ENCODE results near the gene ADGRG1.
A peak's percentile ranks its signal among the peaks of the same experiment; 100 is the strongest.

Gene ADGRG1

GRCh38 chr16:57687363-57687929 is 59.0 kb downstream of the ADGRG1 start:
- peak in 1 of 2 donors; percentile 7 for DNase-seq

GRCh38 chr16:57688487-57688986 is 60.1 kb downstream of the ADGRG1 start:
- no peak for DNase-seq

- DNase-seq = no peak
Measured at GRCh38 chr16:57688987-57689761, 60.7 kb downstream of the ADGRG1 start.

- peak; percentile 56 to 73 for DNase-seq
Measured at GRCh38 chr16:57689762-57690558, 61.5 kb downstream of the ADGRG1 start.

GRCh38 chr16:57690782-57691471 is 62.5 kb downstream of the ADGRG1 start:
- DNase-seq = peak; percentile 30 to 48

GRCh38 chr16:57692636-57693035 is 64.2 kb downstream of the ADGRG1 start:
- DNase-seq = no peak

GRCh38 chr16:57693550-57693949 is 65.1 kb downstream of the ADGRG1 start:
- DNase-seq = no peak

- DNase-seq = no peak
Measured at GRCh38 chr16:57694231-57694724, 65.8 kb downstream of the ADGRG1 start.

GRCh38 chr16:57694725-57695679 is 66.6 kb downstream of the ADGRG1 start, which contains the start of gene DRC7:
DRC7 (plus strand) TSS chr16:57694806; CDS start chr16:57697950, 3,144 bp downstream.
- DNase-seq = peak; percentile 61 to 69

- no peak for DNase-seq
Measured at GRCh38 chr16:57695680-57696069, 67.2 kb downstream of the ADGRG1 start.

GRCh38 chr16:57696240-57696639 is 67.8 kb downstream of the ADGRG1 start:
- DNase-seq = no peak

- DNase-seq = no peak
Measured at GRCh38 chr16:57697896-57698537, 69.6 kb downstream of the ADGRG1 start.

- no peak for DNase-seq
Measured at GRCh38 chr16:57698812-57699405, 70.5 kb downstream of the ADGRG1 start.

GRCh38 chr16:57699481-57699880 is 71.1 kb downstream of the ADGRG1 start:
- no peak for DNase-seq

- DNase-seq = no peak
Measured at GRCh38 chr16:57699899-57700298, 71.5 kb downstream of the ADGRG1 start.

GRCh38 chr16:57700781-57701551 is 72.5 kb downstream of the ADGRG1 start:
- DNase-seq = no peak

GRCh38 chr16:57701759-57702371 is 73.4 kb downstream of the ADGRG1 start:
- DNase-seq = no peak

- DNase-seq = no peak
Measured at GRCh38 chr16:57703416-57704010, 75.1 kb downstream of the ADGRG1 start.
